NCI-H2029 treated with DMSO at 0.1 percent for 48 hours (cell line): ENCODE data around the gene FABP7.

Source experiments
- DNase-seq: peaks from one replicate; lab custom pipeline; 2025; lab: John Stamatoyannopoulos, UW

FABP7 gene

GRCh38 chr6:122798099-122798641 lies 18.7 kb downstream of the FABP7 start:
- peak; percentile 60 for DNase-seq

GRCh38 chr6:122799140-122799745 lies 19.7 kb downstream of the FABP7 start:
- DNase-seq, result peak; percentile 32

GRCh38 chr6:122799916-122800686 lies 20.6 kb downstream of the FABP7 start:
- no peak for DNase-seq

- DNase-seq, result no peak
These were observed 21.4 kb downstream of the FABP7 start for GRCh38 chr6:122800906-122801305.

- no peak for DNase-seq
These were observed 21.9 kb downstream of the FABP7 start for GRCh38 chr6:122801397-122801796.

- no peak for DNase-seq
These were observed 23.7 kb downstream of the FABP7 start for GRCh38 chr6:122803171-122803661.

GRCh38 chr6:122804962-122805485 lies 25.5 kb downstream of the FABP7 start:
- no peak for DNase-seq

- no peak for DNase-seq
These were observed 26.8 kb downstream of the FABP7 start for GRCh38 chr6:122806291-122806690.

GRCh38 chr6:122808121-122808885 lies 28.8 kb downstream of the FABP7 start:
- no peak for DNase-seq

- no peak for DNase-seq
These were observed 29.5 kb downstream of the FABP7 start for GRCh38 chr6:122809001-122809400.

- DNase-seq, result no peak
These were observed 30.2 kb downstream of the FABP7 start for GRCh38 chr6:122809691-122810090.

- DNase-seq, result no peak
These were observed 30.7 kb downstream of the FABP7 start for GRCh38 chr6:122810189-122810588.

- no peak for DNase-seq
These were observed 37.8 kb downstream of the FABP7 start for GRCh38 chr6:122817358-122817757.

- no peak for DNase-seq
These were observed 38.2 kb downstream of the FABP7 start for GRCh38 chr6:122817766-122818165.

GRCh38 chr6:122818866-122819265 lies 39.4 kb downstream of the FABP7 start:
- DNase-seq, result peak; percentile 80

GRCh38 chr6:122821095-122821494 lies 41.6 kb downstream of the FABP7 start:
- DNase-seq, result no peak

GRCh38 chr6:122825163-122825562 lies 45.6 kb downstream of the FABP7 start:
- DNase-seq, result no peak

GRCh38 chr6:122829456-122829855 lies 49.9 kb downstream of the FABP7 start:
- no peak for DNase-seq

- DNase-seq, result no peak
These were observed 52.0 kb downstream of the FABP7 start for GRCh38 chr6:122831511-122831910.

GRCh38 chr6:122832459-122832858 lies 52.9 kb downstream of the FABP7 start:
- no peak for DNase-seq

- DNase-seq, result no peak
These were observed 53.5 kb downstream of the FABP7 start for GRCh38 chr6:122833021-122833491.
